ENCODE data around the gene NKAIN1.

Gene NKAIN1

GRCh38 chr1:31241321-31241720 is 1.6 kb upstream of the NKAIN1 start:
- CTCF ChIA-PET, result no interaction called here
- no peak for DNase-seq (ENCODE audit: extremely low spot score)
- POLR2A ChIA-PET, result no interaction called here
- TF ChIP-seq FOXM1 (IDR thresholded peaks at IDR 0.05; ENCODE audit: borderline replicate concordance), result no peak
- no peak for TF ChIP-seq SUZ12 (IDR thresholded peaks at IDR 0.05)
- no peak for TF ChIP-seq TARDBP (IDR thresholded peaks at IDR 0.05)
- no peak for TF ChIP-seq NFRKB (IDR thresholded peaks at IDR 0.05)
- no peak for TF ChIP-seq SP1 (IDR thresholded peaks at IDR 0.05)
- no peak for TF ChIP-seq BHLHE40 (IDR thresholded peaks at IDR 0.05; ENCODE audit: borderline replicate concordance)
- TF ChIP-seq FOXA1 (IDR thresholded peaks at IDR 0.05), result no peak
- no peak for TF ChIP-seq HDGF (IDR thresholded peaks at IDR 0.05; ENCODE audit: borderline replicate concordance)
- no peak for TF ChIP-seq ARNT (IDR thresholded peaks at IDR 0.05)
- TF ChIP-seq, protein P1, sequence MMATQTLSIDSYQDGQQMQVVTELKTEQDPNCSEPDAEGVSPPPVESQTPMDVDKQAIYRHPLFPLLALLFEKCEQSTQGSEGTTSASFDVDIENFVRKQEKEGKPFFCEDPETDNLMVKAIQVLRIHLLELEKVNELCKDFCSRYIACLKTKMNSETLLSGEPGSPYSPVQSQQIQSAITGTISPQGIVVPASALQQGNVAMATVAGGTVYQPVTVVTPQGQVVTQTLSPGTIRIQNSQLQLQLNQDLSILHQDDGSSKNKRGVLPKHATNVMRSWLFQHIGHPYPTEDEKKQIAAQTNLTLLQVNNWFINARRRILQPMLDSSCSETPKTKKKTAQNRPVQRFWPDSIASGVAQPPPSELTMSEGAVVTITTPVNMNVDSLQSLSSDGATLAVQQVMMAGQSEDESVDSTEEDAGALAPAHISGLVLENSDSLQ (IDR thresholded peaks at IDR 0.05), result no peak
- TF ChIP-seq CTBP1 (IDR thresholded peaks at IDR 0.05; ENCODE audit: borderline replicate concordance), result no peak
- TF ChIP-seq L3MBTL2 (conservative IDR thresholded peaks at IDR 0.05), result no peak
- no peak for TF ChIP-seq ZNF384 (IDR thresholded peaks at IDR 0.05)

- TF ChIP-seq ARNT (IDR thresholded peaks at IDR 0.05) (0 out of 2 replicates have a peak, but pooled peaks have one; percentile 3), FOXA1 (IDR thresholded peaks at IDR 0.05) (no peak)
- CTCF ChIA-PET, result no interaction called here
- POLR2A ChIA-PET, result no interaction called here
- DNase-seq (ENCODE audit: extremely low spot score), result peak; percentile 67
These were observed 587 bp downstream of the NKAIN1 start for GRCh38 chr1:31238986-31239613.

DNA sequence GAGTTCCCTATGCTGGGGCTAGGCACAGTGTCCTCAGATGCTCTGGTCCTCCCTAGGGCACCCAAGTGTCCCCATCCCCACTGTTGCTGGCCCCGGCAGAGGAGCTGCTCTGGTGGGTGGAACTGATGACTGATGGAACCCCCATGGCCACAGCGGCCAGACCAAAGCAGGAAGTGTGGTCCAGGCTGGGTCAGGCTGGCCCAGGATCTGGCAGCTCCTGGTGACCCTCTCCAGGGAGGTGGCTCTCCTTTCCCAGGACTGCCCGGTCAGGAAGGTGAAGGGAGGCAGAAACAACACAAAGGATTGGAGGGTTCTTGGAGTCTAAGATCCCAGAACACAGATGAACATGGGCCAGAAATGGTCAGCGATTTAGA is 1.1 kb downstream of the NKAIN1 start:
- ChIA-PET CTCF (no interaction called here), POLR2A (no interaction called here)
- TF ChIP-seq FOXA1 (IDR thresholded peaks at IDR 0.05) (no peak), ARNT (IDR thresholded peaks at IDR 0.05) (no peak), L3MBTL2 (conservative IDR thresholded peaks at IDR 0.05) (no peak), FOXK2 (IDR thresholded peaks at IDR 0.05) (no peak), SUZ12 (IDR thresholded peaks at IDR 0.05) (no peak), CTBP1 (IDR thresholded peaks at IDR 0.05; ENCODE audit: borderline replicate concordance) (no peak), TARDBP (IDR thresholded peaks at IDR 0.05) (no peak), ZNF384 (IDR thresholded peaks at IDR 0.05) (no peak), BHLHE40 (IDR thresholded peaks at IDR 0.05; ENCODE audit: borderline replicate concordance) (no peak), FOXM1 (IDR thresholded peaks at IDR 0.05; ENCODE audit: borderline replicate concordance) (no peak), LEF1 (IDR thresholded peaks at IDR 0.05; ENCODE audit: borderline replicate concordance) (no peak), HDGF (IDR thresholded peaks at IDR 0.05; ENCODE audit: borderline replicate concordance) (no peak), SP1 (IDR thresholded peaks at IDR 0.05) (no peak)
- DNase-seq (ENCODE audit: extremely low spot score), result no peak

GRCh38 chr1:31234870-31235269 is 4.8 kb downstream of the NKAIN1 start:
- POLR2A ChIA-PET, result interaction anchor here (0.7 kb wide), 1 partner anchor 62 kb away, joined by 3 read pairs; the partner anchor contains the start of genes SNRNP40 and ZCCHC17
- TF ChIP-seq FOXA1 (IDR thresholded peaks at IDR 0.05) (no peak), CTBP1 (IDR thresholded peaks at IDR 0.05; ENCODE audit: borderline replicate concordance) (no peak)
- DNase-seq (ENCODE audit: extremely low spot score), result no peak
- CTCF ChIA-PET, result no interaction called here

DNA sequence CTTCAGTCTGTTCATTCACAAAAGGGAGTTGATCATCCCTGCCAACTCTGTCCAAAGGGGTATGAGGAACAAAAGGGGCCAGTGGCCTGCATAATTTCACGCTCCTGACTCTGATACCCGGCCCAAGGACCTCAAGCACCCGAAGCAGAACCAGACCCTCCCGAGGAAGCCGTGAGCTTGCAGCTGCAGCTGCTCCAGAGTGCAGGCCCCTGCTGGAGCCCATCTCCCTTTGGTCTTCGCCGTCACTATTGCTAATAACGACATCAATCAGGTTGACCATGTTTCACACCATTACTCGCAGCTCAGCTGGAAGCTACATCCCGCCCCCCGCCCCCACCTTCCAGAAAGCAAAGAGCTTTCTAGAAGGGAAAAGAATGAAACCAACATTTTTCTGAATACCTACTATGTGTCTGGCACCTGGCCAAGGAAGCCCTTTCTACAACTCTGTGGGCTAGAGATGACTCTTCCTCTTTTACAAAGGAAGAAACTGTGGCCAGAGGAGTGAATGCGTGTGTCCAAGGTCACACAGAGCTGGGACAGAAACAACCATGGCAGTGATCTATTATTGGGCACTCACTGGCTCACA is 5.5 kb downstream of the NKAIN1 start:
- ChIA-PET CTCF (interaction anchor here (0.7 to 1.2 kb wide), 2 partner anchors 50 to 432 kb away, joined by 3 read pairs; no protein-coding TSS in a partner anchor), POLR2A (interaction anchor here (0.7 kb wide), 1 partner anchor 62 kb away, joined by 3 read pairs; the partner anchor contains the start of genes SNRNP40 and ZCCHC17)
- TF ChIP-seq TARDBP (IDR thresholded peaks at IDR 0.05) (no peak), ELF4 (IDR thresholded peaks at IDR 0.05) (no peak), HDGF (IDR thresholded peaks at IDR 0.05; ENCODE audit: borderline replicate concordance) (no peak), ZNF384 (IDR thresholded peaks at IDR 0.05) (no peak), L3MBTL2 (conservative IDR thresholded peaks at IDR 0.05) (no peak), BHLHE40 (IDR thresholded peaks at IDR 0.05; ENCODE audit: borderline replicate concordance) (no peak), FOXK2 (IDR thresholded peaks at IDR 0.05) (no peak), SP1 (IDR thresholded peaks at IDR 0.05) (no peak), NFRKB (IDR thresholded peaks at IDR 0.05) (no peak), FOXM1 (IDR thresholded peaks at IDR 0.05; ENCODE audit: borderline replicate concordance) (no peak), SUZ12 (IDR thresholded peaks at IDR 0.05) (no peak), LEF1 (IDR thresholded peaks at IDR 0.05; ENCODE audit: borderline replicate concordance) (no peak), ARNT (IDR thresholded peaks at IDR 0.05) (no peak), FOXA1 (IDR thresholded peaks at IDR 0.05) (no peak), CTBP1 (IDR thresholded peaks at IDR 0.05; ENCODE audit: borderline replicate concordance) (no peak)
- TF ChIP-seq, protein P1 (IDR thresholded peaks at IDR 0.05), result no peak
- DNase-seq (ENCODE audit: extremely low spot score), result no peak

DNA sequence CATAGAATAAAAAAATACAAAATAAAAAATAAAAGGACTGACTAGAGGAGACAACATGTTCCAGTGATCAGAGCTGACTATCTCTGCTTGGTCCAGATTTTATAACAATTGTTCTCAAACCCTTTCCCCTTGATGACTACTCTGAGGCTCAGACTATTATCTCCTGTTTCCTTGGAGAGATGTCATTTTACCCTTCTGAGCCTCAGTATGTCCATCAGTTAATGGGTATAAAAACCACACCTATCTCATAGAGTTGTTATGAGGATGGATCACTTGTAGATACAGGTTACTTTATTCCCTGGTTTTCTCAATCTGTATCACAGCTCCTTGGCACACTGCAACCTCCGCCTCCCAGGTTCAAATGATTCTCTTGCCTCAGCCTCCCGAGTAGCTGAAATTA is 7.0 kb downstream of the NKAIN1 start:
- ChIA-PET POLR2A (no interaction called here), CTCF (no interaction called here)
- DNase-seq (ENCODE audit: extremely low spot score), result no peak
- TF ChIP-seq ELF4 (IDR thresholded peaks at IDR 0.05) (no peak), BHLHE40 (IDR thresholded peaks at IDR 0.05; ENCODE audit: borderline replicate concordance) (no peak), FOXA1 (IDR thresholded peaks at IDR 0.05) (no peak), SUZ12 (IDR thresholded peaks at IDR 0.05) (no peak), SP1 (IDR thresholded peaks at IDR 0.05) (no peak), NFRKB (IDR thresholded peaks at IDR 0.05) (no peak), ZNF384 (IDR thresholded peaks at IDR 0.05) (no peak), CTBP1 (IDR thresholded peaks at IDR 0.05; ENCODE audit: borderline replicate concordance) (no peak), HDGF (IDR thresholded peaks at IDR 0.05; ENCODE audit: borderline replicate concordance) (no peak), FOXM1 (IDR thresholded peaks at IDR 0.05; ENCODE audit: borderline replicate concordance) (no peak), FOXK2 (IDR thresholded peaks at IDR 0.05) (no peak), TARDBP (IDR thresholded peaks at IDR 0.05) (no peak), ARNT (IDR thresholded peaks at IDR 0.05) (no peak), LEF1 (IDR thresholded peaks at IDR 0.05; ENCODE audit: borderline replicate concordance) (no peak), L3MBTL2 (conservative IDR thresholded peaks at IDR 0.05) (no peak)
- TF ChIP-seq, protein P1 (IDR thresholded peaks at IDR 0.05), result no peak

Data from HEK293T (cell line).